GM21515 (cell line): ENCODE results near the gene SOBP.

Experiments
- ATAC-seq: cut with Tn5 transposase; IDR thresholded peaks from one replicate; pipeline ENCODE4 v1.9.1; 2021; ENCODE audit not compliant: unreplicated experiment

The SOBP gene

DNA sequence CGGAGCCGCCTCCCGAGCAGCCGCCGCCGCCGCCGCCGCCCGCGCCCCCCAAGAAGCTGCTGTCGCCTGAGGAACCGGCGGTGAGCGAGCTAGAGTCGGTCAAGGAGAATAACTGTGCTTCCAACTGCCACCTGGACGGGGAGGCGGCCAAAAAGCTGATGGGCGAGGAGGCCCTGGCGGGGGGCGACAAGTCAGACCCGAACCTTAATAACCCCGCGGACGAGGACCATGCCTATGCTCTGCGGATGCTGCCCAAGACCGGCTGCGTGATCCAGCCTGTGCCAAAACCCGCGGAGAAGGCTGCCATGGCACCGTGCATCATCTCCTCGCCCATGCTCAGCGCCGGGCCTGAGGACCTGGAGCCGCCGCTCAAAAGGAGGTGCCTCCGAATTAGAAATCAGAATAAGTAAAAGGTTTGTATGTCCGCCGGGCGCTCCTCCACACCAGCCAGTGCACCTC is 145.2 kb downstream of the SOBP start:
- ATAC-seq, result no peak

DNA sequence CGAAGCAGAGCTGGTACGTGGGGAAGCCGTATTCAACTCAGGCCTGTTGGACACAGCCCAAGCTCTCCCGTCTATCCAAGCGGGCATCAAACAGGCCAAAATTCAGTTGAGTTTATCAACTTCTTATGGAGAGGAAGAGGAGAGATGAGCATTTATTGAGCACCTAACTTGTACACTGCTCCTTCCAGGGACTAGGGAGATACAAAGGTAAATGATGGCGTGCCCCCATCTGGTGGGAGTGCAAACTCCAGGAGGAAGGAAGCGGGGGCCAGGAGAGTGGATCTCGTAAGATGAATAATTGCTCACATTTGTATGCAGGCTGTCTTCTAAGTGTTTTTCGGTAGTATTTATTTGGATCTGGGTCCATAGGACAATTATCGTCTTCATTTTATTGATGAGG is 146.6 kb downstream of the SOBP start:
- no peak for ATAC-seq

DNA sequence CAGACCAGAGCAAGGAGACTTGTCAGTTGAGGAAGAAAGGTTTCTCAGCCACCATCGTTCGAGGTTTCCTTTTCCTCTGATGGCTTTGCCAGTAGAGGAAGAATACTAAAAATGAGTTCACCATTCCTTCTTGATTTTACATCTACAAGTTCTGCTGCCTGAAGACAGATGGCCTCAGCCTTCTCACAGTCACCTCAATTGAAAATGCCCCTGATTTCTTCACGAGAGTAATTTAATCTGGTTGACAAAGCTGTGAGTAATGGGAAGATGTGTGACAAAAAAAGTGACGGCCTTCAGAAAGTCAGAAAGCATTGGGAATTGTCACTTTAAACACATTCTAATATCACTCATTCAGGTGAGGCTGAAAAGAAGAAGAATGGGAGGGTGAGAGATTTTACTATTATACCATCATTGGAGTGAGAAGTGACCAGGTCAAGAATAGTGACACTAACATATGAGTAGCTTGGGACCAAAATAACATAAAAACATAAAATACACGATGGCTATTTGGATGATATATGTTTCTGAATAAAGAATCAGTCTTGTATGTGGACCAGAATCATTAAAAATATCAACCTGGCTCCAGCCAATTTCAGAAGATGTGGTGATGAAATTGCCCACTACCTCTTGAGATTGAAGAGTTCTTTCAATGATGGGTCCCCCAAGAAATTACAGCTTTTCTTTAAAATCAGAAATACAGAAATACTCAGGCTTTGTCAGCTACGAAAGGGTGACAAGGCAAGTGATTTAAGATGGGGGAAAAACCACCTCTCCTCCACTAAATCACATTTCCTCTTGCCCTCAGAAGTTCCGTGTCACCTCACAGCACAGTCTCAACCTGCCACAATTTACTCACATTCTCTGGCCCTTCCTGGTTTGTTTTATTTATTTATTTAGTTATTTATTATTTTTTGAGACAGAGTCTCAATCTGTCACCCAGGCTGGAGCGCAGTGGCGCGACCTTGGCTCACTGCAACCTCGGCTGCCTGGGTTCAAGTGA is 147.7 kb downstream of the SOBP start:
- ATAC-seq, result no peak

DNA sequence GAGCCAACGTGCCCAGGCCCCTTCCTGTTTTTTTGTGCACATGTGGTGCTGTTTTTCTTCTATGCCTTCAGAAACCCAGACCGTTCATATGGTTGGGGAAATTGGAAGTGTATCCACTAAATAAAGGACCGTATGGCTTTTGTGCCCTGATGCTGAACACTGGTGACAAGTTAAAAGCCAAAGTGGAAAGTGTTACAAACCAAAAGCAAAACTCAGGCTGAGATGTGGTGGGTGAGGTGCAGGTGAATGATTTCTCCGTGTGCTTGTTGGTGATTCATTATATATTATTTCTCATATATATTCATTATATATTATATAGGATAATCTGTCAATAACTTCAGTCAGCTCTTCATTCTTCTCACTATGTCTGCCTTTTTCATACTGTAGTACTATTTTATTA is 148.6 kb downstream of the SOBP start:
- no peak for ATAC-seq

DNA sequence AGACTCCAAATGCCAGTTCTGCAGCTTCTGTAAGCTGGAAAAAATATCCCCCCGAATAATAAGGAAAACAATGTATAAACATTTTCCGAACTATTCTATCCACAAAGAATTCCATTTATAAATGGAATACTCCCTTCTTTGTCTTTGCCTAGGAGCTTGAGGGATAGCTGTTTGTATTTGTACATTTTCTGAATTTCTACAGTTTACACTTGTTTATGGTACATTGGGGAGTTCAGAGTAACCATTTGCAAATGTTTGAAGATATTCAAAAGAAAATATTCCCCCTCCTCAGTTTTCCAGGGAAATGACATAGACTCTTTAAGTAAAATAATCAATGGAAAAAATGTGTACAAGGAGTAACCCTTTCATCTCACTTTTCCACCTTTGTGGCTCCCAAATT is 149.6 kb downstream of the SOBP start:
- no peak for ATAC-seq

DNA sequence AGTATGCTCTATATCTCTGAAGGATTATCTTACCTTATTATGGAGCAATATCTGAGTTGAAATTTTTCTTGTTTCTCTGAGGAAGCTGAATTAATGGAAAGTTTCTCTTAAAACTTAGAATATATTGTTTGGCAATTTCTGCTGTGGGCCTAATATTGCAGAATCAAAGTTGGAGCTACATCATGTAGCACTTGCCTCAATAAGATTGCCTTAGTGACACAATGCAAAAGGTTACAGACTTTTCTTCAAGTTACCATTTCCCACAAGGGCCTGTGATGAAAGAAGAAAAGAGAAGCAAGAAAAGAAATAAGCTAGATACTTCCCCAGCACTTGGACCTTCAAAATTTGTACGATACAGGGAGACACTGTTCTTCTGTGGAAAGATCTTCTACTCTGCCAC is 151.2 kb downstream of the SOBP start:
- ATAC-seq, result no peak

DNA sequence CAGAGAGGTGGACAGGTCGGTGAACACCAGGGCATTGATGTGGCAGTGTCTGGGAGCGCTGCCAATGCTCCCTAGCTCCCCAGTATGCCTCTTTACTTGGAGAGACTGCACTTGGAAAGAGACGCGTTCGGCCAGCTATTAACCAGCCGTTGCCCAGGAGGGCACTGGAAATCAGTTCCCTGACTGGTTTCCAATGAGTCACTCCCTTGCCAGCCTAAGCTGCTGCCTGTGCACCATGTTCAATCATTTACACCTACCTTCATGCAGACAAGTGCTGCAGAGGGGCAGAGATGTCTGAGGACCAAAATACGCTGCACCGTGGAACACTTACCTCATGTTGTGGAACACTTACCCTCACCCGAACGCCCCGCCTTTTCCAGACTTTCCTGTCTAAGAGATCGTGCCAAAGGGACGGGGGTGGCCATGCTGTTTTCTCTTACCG is 151.6 kb downstream of the SOBP start:
- ATAC-seq, result no peak

DNA sequence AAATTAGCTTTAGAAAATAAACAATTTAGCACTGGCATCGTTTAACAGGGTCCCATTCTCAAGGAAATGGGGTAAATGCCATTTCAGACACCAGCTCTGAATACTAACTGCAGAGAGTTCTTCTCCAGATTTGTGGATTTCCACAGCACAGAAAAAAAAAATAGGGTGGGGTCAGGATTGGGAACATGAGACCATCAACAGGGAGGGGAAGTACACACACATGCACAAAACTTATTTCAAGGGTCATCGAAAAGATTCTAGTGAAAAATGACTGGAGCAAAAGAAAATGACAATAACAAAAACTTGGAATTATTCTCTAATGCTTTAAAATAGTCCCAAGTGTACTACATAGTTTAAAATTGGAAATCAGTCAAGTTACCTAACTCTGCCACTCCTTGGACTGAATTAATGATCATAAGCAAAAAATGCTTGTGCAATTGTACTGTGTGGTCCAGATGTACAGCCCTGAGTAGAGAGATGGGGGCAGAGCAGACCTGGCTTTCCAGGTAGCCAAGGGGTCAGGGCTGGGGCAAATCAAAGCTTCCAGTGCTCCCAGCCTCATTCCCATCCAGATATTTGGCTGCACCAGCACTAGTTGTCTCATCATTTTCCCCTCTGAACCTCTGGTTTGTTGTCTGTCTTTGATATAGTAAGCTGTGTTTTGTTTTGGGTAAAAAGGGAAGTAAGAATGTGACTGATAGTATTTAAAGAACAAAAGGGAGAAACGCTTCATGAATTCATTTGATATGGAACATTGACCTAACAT is 152.4 kb downstream of the SOBP start:
- ATAC-seq, result peak; percentile 73

DNA sequence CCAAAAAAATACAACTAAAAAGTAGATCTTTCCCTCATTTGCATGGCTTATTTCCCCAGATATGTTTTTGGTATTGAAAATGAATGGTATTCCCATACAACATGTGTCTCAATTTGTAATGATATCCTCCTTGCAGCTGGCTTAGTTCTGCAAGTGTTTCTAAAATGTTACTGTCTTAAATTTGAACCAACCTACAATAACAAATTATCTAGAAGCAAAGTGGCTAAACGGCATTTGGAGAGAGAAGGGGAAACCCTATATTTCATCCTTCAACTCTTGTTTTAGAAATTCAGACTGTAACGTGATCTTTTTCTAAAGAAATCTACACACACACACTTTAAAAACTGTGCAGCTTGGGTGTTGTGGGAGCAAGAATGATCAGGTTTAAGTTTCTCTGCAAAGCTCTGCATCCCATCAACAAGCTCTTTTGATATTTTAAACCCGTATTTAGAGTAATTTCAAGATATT is 153.0 kb downstream of the SOBP start:
- ATAC-seq, result no peak

DNA sequence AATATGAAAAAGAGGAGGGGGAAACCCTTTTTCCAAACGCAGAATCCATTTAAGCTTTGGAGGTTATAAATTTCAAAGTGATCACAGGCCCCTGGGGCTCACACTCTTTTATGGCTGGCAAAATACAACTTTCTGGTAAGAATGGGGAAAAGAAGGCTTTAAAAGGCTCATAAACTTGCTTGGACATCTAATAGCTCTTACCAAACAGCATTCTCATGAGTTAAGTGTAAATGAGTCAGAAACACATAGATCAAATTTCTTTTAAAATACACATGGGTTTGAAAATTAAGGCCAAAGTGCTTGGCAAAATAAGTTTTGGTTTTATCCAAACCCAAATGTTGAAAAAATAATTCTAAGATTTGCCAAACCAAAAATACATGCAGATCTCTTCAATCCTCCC is 154.6 kb downstream of the SOBP start:
- ATAC-seq, result no peak

DNA sequence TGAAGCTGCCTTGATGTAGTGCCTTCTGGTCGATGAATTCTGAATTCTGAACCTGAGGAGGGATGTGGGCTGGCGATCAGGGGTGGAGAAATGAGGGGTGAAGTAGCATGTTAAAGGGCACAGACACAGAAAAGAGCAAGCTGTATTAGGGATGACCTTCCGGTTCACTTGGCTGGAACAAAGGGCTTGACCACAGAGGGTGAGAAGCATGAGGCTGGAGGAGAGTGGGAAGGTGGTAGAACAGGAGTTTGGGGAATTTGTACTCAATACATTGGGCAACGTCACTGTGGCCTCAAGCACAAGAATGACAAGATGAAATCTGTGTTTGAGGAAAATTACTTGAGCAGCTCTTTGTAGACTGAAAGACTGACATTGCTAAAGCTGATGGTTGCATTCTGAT is 155.8 kb downstream of the SOBP start:
- ATAC-seq, result no peak

DNA sequence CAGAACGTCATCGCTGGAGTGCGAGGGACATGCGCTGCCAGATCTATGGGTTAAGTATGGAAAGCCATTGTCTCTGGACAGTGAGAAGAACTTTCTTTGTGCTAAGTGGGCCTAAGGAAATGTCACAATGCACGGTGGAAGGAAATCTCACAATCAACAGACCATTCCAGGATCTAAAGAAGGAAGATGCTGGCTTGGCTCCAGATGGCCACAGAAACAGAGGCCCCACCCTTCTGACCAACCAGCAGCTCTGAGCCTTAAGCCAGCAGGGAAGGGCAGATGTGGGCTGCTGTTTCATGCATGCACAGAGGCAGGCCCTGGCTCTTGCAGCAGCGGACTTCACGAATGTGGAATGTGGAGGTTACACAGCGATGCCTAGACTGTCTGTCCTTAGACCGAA is 156.3 kb downstream of the SOBP start:
- no peak for ATAC-seq

DNA sequence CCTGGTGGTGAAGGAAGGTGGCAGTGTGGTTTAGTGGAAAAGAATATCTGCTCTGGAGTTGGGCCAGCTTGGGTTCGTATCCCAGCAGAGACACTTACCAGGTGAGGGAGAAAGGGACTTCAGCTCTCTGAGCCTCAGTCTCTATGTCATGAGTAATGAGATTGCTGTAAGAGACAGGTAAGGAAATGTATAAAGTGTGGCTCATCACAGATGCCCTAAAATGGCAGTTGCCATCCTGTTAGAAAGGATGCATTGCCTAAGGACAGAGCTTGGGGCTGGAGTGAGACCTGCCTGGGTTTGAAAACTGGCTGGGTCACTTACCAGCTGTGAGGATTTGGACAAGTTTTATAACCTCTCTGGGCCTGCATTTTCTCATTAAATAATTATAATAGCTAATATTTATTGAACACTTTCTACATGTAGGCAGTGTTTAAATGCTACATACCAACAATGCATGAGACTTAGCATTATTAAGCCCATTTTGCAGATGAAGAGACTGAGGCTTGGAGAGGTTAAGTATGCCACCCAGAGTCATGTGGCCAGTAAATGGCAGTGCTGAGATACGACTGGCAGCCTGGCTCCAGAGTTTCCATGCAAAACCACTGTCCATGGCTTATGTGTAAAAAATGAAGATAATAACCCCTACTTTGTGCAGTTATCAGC is 157.0 kb downstream of the SOBP start:
- ATAC-seq, result no peak

DNA sequence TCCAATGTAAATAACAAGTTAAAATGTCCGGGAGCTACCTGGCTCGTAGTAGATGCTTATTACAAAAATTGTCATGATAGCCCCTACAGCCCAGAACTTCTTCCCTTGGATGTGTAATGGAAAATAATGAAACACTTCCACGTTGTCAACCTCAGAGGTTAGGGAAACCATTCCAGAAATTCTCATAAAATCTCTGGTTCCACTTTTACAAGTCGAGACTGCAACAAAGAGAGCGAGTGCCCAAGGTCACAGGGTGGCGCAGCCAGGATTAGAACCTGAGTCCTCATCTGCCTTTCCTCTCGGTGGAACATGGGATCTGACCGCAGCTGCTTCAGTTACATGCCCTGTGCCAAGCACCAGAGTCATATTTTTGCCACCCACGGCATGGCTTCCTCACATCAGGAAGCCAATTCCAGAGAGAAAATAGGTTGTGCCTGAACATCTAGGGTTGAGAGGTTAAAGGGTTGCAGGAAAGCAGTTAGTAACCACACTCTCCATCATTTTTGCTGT is 157.6 kb downstream of the SOBP start:
- no peak for ATAC-seq

DNA sequence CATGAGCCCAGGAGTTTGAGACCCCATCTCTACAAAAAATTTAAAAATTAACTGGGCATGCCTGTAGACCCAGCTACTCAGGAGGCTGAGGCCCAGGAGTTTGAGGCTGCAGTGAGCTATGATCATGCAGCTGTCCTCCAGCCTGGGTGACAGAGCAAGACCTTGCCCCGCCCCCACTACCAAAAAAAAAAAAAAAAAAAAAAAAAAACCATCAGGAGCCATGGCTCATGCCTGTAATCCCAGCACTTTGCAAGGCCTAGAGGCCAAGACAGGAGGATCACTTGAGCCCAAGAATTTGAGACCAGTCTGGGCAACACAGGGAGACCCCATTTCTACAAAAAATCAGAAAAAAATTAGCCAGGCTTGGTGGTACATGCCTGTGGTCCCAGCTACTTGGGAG is 159.1 kb downstream of the SOBP start:
- ATAC-seq, result no peak

DNA sequence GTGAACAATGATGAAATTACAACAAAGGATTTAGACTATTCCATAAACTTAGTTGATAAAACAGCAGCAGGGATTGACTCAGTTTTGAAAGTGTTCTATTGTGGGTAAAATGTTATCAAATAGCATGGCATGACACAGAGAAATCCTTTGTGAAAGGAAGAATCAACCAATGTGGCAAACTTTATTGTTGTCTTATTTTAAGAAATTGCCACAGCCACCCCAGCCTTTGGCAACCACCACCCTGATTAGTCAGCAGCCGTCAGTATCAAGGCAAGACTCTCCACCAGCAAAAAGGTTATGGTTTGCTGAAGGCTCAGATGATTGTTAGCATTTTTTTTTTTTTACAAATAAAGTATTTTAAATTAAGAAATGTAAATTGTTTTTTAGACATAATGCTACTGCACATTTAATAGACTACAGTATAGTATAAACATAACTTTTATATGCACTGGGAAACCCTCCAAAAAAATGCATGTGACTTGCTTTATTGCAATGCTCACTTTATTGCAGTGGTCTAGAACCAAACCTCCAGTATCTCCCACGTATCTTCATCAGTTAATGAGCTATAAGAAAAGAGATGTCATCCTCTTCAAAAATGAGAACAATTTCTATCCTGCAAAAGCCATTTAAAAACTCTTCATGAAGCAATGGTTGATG is 162.7 kb downstream of the SOBP start:
- ATAC-seq, result no peak

DNA sequence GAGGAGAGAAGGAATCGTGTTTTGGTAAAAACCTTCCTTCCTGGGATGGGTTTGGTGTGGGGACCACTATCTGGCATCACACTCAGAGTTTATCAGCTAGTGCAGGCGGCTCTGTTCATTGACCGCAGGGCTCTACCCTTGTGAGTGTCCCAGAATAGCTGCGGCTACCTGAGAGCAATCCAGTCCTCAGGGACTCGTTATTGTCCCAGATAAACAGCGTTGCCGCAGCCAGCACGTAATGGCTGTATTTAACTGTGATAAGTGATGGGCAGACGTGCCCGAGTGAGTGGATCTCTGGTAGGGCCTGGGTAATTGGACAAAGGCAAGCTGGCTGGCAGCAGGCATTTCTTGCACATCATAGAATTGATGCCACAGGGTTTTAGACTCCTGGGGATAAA is 163.3 kb downstream of the SOBP start:
- no peak for ATAC-seq

DNA sequence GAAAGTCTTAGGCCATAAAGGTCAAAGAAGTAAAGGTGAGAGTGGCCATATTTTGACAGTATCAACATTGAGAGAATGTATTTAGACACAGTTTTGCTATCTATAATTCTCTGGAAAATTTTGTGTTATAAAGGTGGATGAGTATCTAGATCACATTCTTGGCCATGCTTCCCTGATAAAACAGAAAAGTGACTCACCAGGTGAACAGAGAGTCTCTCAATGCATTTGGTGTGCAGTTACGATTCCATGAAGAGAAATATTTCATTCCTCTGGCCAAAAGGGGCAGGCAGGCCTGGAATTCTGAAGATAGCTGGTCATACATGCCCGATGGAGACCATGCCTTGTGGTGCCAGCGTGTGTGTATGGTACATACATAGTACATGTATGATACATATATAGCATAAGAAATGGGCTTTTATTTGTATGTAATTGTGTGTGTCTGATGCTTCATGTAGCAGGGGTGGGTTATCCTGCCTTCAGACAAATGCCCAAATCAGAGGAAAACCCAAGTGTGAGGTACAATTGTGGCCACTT is 164.0 kb downstream of the SOBP start:
- no peak for ATAC-seq

DNA sequence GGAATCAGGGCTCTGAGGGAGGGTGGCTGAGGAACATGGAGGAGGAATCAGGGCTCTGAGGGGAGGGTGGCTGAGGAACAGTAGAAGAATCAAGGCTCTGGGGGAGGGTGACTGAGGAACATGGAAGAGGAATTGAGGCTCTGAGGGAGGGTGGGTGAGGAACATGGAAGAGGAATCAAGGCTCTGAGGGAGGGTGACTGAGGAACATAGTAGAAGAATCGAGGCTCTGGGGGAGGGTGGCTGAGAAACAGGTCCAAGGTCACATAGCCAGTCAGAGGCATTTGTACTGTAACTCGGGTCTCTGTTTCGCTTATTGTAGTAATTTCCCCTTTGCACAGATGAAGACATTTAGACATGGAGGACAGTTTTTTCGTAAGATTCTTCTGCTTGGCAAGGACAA is 164.8 kb downstream of the SOBP start:
- no peak for ATAC-seq

DNA sequence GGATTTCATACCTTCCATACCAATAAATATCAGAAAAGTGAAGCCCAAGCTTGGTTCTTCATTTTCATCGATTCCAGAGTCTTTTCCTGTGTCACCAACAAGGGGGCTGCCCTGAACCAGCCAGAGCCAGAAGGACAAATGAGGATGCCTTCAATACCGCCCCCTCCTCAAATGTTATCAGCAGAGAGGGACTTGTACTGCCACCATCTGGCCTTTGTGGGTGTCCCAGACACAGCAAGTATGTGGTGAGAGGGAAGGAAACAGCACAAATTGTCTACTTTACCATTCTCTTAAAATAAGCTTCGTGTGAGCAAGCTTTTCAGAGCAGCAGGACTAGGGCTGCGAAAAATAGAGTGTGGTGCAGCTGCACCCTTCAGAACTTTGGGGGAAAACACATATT is 165.3 kb downstream of the SOBP start:
- ATAC-seq, result no peak
